OCI-LY7 (cell line): ENCODE measurements around the gene YTHDF2. TPM values are rescaled to one million over a fixed set of nuclear protein-coding genes. Genes with fewer than 3 reads are reported as not detected.

Experiments
- BruUV-seq: library from RNA; stranded (reverse); fragments of 400-500 nt; replicated peaks from 2 replicates; lab custom pipeline; 2021; lab: Mats Ljungman, UMichigan
- CTCF ChIA-PET: fragments of 300-600 bp; sonication (Branson Sonifier 250); formaldehyde crosslinking; loops from one replicate; lab custom pipeline; 2022; ENCODE audit warnings: antibody characterized with exemption; ENCODE audit not compliant: unreplicated experiment; lab: Charles Lee
- POLR2A ChIA-PET: fragments of 300-600 bp; sonication (Branson Sonifier 250); formaldehyde crosslinking; loops from one replicate; lab custom pipeline; 2022; ENCODE audit warnings: antibody characterized with exemption; lab: Charles Lee
- DNase-seq: peaks from one replicate; pipeline ENCODE4 v3.0.0-alpha.2; 2015; ENCODE audit warnings: low spot score
- H2AFZ ChIP-seq: fragments of 200-600 bp; sonication (generic), shearing (Covaris generic); 2 replicates; pipeline ENCODE4 v1.6.1; 2014; ENCODE audit warnings: mild to moderate bottlenecking, antibody characterized with exemption, low read length, moderate library complexity
- H3K27ac ChIP-seq: fragments of 200-600 bp; sonication (generic); 2 replicates; pipeline ENCODE4 v1.5.1; 2014; ENCODE audit warnings: mixed run types, low read depth, mild to moderate bottlenecking, moderate library complexity, low read length, inconsistent platforms; ENCODE audit not compliant: poor library complexity, severe bottlenecking
- H3K36me3 ChIP-seq: fragments of 200-600 bp; sonication (generic); 2 replicates; pipeline ENCODE4 v1.6.1; 2014; ENCODE audit warnings: mild to moderate bottlenecking, antibody characterized with exemption, low read length, moderate library complexity, mixed read lengths; ENCODE audit not compliant: insufficient read depth
- H3K4me1 ChIP-seq: fragments of 200-600 bp; sonication (generic); 2 replicates; pipeline ENCODE4 v1.5.1; 2014; ENCODE audit warnings: mild to moderate bottlenecking, low read length; ENCODE audit not compliant: insufficient read depth, poor library complexity, severe bottlenecking
- H3K4me2 ChIP-seq: fragments of 200-600 bp; sonication (generic); 2 replicates; pipeline ENCODE4 v1.6.1; 2014; ENCODE audit warnings: mild to moderate bottlenecking, low read length
- H3K4me3 ChIP-seq: fragments of 200-600 bp; sonication (generic); 2 replicates; pipeline ENCODE4 v1.5.1; 2014; ENCODE audit warnings: mild to moderate bottlenecking, low read depth, low read length; ENCODE audit not compliant: poor library complexity, severe bottlenecking
- H3K79me2 ChIP-seq: fragments of 200-600 bp; sonication (generic); 2 replicates; pipeline ENCODE4 v1.6.1; 2016; ENCODE audit warnings: low read depth, mild to moderate bottlenecking, low read length, moderate library complexity, mixed read lengths; ENCODE audit not compliant: insufficient read depth
- H3K9me2 ChIP-seq: fragments of 200-600 bp; sonication (generic); 2 replicates; pipeline ENCODE4 v1.6.1; 2016; ENCODE audit warnings: mild to moderate bottlenecking, low read length, mixed read lengths; ENCODE audit not compliant: insufficient read depth
- H3K9me3 ChIP-seq: fragments of 200-600 bp; sonication (generic); 2 replicates; pipeline ENCODE4 v1.6.1; 2014; ENCODE audit warnings: mild to moderate bottlenecking, mixed run types, low read length, mixed read lengths
- H4K20me1 ChIP-seq: fragments of 200-600 bp; sonication (generic); 2 replicates; pipeline ENCODE4 v1.6.1; 2014; ENCODE audit warnings: mild to moderate bottlenecking, antibody characterized with exemption, low read length, moderate library complexity, mixed read lengths; ENCODE audit not compliant: insufficient read depth
- EZH2phosphoT487 ChIP-seq: fragments of 200-600 bp; sonication (generic); IDR thresholded peaks from 2 replicates; pipeline ENCODE4 v1.6.1; 2018; ENCODE audit warnings: low read depth, borderline replicate concordance, mild to moderate bottlenecking, mixed run types, antibody characterized with exemption, low read length, moderate library complexity, mixed read lengths
- intact Hi-C: fragments of 100-400 bp; cut with micrococcal nuclease; formaldehyde crosslinking; loops from one replicate; pipeline ENCODE4 v1.10.0; 2022; ENCODE audit not compliant: unreplicated experiment
- total RNA-seq, 2 experiments: library from RNA; depleted of rRNA in 1 of 2; stranded (reverse); fragments of >200 nt in 1 of 2; shearing (Covaris generic) in 1 of 2; gene quantifications; 2 replicates each; pipeline ENCODE4 v1.2.3, GENCODE V29; 2014 to 2022
- TF ChIP-seq, protein P1 (sequence below): fragments of 200-600 bp; sonication (generic); conservative IDR thresholded peaks from 2 replicates; pipeline ENCODE4 v1.5.1; 2014; ENCODE audit warnings: mild to moderate bottlenecking, antibody characterized with exemption, low read length, moderate library complexity, mixed read lengths

YTHDF2 gene
- total RNA-seq, 2 experiments from 2014 or later, result 57.9 to 83.6 TPM

DNA sequence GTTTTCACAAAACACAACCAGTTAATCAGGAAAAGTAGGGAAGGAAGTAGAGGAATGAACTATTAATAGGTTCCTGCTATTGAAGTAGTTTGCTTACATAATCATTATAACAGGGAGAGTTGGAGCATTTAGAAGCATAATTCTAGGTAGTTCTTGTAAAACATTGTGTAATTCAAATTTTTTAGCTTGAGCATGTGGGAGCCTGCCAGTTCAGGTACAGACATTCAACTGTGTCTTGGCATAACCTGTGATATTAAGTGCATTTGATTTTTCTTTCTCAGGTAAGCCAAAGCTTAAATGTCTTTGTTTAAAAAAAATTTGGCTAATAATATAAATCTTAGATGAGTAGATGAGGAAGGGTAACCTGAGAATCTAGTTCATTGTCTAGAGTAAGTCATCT, 3.4 kb downstream of the YTHDF2 start:
- H3K4me3 ChIP-seq, result peak overlapping the region; percentile 27
- H2AFZ ChIP-seq, result no peak overlapping the region
- TF ChIP-seq EZH2phosphoT487, result no peak
- TF ChIP-seq, protein P1, sequence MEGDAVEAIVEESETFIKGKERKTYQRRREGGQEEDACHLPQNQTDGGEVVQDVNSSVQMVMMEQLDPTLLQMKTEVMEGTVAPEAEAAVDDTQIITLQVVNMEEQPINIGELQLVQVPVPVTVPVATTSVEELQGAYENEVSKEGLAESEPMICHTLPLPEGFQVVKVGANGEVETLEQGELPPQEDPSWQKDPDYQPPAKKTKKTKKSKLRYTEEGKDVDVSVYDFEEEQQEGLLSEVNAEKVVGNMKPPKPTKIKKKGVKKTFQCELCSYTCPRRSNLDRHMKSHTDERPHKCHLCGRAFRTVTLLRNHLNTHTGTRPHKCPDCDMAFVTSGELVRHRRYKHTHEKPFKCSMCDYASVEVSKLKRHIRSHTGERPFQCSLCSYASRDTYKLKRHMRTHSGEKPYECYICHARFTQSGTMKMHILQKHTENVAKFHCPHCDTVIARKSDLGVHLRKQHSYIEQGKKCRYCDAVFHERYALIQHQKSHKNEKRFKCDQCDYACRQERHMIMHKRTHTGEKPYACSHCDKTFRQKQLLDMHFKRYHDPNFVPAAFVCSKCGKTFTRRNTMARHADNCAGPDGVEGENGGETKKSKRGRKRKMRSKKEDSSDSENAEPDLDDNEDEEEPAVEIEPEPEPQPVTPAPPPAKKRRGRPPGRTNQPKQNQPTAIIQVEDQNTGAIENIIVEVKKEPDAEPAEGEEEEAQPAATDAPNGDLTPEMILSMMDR, result no peak
- ChIA-PET CTCF (no interaction called here), POLR2A (interaction anchor here (0.5 to 0.6 kb wide), 2 partner anchors 183 to 253 kb away, joined by 3 to 6 read pairs; no protein-coding TSS in a partner anchor)
- no peak overlapping the region for H3K27ac ChIP-seq
- DNase-seq, result no peak
- no peaks in the 10 kb centered on the region for H3K9me2 ChIP-seq
- H3K79me2 ChIP-seq, result peaks cover 81% of the 10 kb centered on the region
- intact Hi-C loops, result no loop called here
- H3K9me3 ChIP-seq, result no peaks in the 10 kb centered on the region
- peak overlapping the region; percentile 97; the same call in 1 of the 2 replicates for H3K4me2 ChIP-seq
- H4K20me1 ChIP-seq, result peaks cover 50% of the 10 kb centered on the region
- peaks cover 75% of the 10 kb centered on the region for H3K36me3 ChIP-seq
- H3K4me1 ChIP-seq, result peaks cover 48% of the 10 kb centered on the region
- no TSS peak for BruUV-seq

DNA sequence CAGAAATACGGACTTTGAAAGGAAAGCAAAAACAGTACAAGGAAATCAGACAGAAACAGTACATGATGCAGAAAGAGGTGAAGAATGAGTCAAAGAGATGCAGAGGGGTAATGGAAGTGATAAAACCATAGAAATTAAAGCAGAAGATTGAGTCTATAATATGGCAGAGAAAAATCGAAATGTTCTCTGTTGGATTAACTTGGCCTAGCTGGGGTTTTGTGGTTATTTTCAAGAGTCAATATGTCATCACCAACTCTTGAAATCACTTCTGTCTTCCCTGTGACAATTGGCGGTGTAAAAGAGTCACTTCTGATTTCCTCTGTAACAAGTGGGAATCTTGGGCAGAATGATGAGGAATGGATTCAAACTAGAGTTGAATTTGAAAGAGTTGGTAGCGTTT, 7.4 kb downstream of the YTHDF2 start:
- H2AFZ ChIP-seq, result no peak overlapping the region
- peaks cover 46% of the 10 kb centered on the region for H4K20me1 ChIP-seq
- peak overlapping the region; percentile 9; the same call in 1 of the 2 replicates for H3K4me2 ChIP-seq
- DNase-seq, result no peak
- POLR2A ChIA-PET, result no interaction called here
- H3K27ac ChIP-seq, result no peak overlapping the region
- no peaks in the 10 kb centered on the region for H3K9me2 ChIP-seq
- intact Hi-C loops, result no loop called here
- TF ChIP-seq, protein P1, result no peak
- no peak for TF ChIP-seq EZH2phosphoT487
- peaks cover 52% of the 10 kb centered on the region for H3K4me1 ChIP-seq
- peaks cover 100% of the 10 kb centered on the region for H3K36me3 ChIP-seq
- peaks cover 100% of the 10 kb centered on the region for H3K79me2 ChIP-seq
- no TSS peak for BruUV-seq
- H3K9me3 ChIP-seq, result no peaks in the 10 kb centered on the region
- CTCF ChIA-PET, result no interaction called here
- H3K4me3 ChIP-seq, result peak overlapping the region; percentile 24

DNA sequence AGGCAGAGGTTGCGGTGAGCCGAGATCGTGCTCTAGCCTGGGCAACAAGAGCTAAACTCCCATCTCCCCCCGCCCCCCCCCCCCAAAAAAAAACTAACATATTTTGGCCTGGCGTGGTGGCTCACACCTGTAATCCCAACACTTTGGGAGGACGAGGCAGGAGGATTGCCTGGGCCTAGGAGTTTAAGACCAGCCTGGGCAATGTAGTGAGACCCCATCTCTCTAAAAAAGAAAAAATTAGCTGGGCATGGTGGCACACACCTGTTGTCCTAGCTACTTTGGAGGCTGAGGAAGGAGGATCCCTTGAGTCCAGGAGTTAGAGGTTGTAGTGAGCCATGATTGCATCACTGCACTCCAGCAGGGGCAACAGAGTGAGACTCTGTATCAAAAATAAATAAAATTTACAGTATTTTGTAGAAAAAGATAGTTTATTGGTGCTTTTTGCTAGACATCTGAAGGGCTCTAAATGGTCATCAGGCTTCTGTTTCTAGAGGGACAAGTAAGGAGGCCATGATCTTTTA, 9.0 kb downstream of the YTHDF2 start:
- H3K4me3 ChIP-seq, result peak overlapping the region; percentile 31
- no TSS peak for BruUV-seq
- ChIA-PET CTCF (interaction anchor here (0.6 kb wide), 1 partner anchor 17 kb away, joined by 3 read pairs; no protein-coding TSS in a partner anchor), POLR2A (interaction anchor here (0.7 kb wide), 1 partner anchor 423 kb away, joined by 3 read pairs; no protein-coding TSS in a partner anchor)
- H3K9me2 ChIP-seq, result no peaks in the 10 kb centered on the region
- no peak for DNase-seq
- peak overlapping the region; percentile 4; the same call in 1 of the 2 replicates for H3K4me2 ChIP-seq
- no peak overlapping the region for H3K27ac ChIP-seq
- intact Hi-C loops, result no loop called here
- H3K79me2 ChIP-seq, result peaks cover 100% of the 10 kb centered on the region
- peaks cover 47% of the 10 kb centered on the region for H4K20me1 ChIP-seq
- no peak overlapping the region for H2AFZ ChIP-seq
- H3K36me3 ChIP-seq, result peaks cover 100% of the 10 kb centered on the region
- TF ChIP-seq, protein P1, result no peak
- no peak for TF ChIP-seq EZH2phosphoT487
- peaks cover 43% of the 10 kb centered on the region for H3K4me1 ChIP-seq
- H3K9me3 ChIP-seq, result no peaks in the 10 kb centered on the region
